ENCODE data around the gene CIC. TPM values are rescaled to one million over a fixed set of nuclear protein-coding genes. Genes with fewer than 3 reads are reported as not detected.

Gene CIC
- total and polyA plus RNA-seq, 2 of the 13 experiments (the other 11 are each of a cell fraction or from before 2014, with no cell fraction given): 5.9 to 8.0 TPM

DNA sequence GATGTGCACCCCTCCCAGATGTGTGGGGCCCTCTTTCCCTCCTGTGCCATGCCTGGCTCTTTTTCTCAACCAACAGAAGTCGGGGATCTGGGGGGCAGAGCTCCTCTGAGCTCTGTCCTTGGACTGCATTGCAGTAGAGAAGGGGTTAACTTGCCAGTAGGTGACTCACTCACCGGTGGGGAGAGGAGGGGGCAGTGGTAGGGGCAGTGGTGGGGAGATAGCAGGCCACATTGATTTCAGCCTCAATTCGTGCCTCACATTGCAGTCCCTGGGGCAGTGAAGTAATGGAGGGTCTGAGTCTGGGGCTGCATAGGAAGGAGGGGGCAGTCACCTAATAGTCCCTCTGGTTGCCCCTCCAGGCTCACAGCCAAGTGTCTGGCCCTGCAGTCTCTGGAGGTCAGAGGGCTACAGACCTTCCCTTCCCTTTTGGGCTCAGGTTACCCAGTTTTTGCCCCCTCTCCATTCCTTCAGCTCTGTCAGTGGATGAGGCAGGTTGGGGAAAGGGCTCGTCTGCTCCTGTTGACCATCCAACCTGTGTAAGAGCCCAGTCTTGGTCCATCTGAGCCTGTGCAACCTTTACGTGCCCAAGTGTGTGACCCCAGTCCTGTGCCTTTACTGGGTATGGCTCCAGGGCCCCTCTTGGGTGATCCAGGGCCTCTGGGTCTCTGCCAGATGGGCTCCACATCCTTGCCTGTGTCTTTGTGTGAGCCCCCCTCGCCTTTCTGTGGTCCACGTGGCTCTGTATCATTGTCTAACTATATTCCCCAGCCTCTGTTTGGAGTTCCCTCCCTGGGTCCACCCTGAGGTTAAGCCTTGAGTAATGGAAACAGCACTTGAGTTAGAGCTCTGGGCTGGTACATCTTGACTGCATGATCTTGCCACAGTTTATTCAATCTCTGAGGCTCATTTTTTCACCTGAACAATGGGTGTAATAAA is 13.0 kb downstream of the CIC start (continued):
- TF ChIP-seq, protein P1, sequence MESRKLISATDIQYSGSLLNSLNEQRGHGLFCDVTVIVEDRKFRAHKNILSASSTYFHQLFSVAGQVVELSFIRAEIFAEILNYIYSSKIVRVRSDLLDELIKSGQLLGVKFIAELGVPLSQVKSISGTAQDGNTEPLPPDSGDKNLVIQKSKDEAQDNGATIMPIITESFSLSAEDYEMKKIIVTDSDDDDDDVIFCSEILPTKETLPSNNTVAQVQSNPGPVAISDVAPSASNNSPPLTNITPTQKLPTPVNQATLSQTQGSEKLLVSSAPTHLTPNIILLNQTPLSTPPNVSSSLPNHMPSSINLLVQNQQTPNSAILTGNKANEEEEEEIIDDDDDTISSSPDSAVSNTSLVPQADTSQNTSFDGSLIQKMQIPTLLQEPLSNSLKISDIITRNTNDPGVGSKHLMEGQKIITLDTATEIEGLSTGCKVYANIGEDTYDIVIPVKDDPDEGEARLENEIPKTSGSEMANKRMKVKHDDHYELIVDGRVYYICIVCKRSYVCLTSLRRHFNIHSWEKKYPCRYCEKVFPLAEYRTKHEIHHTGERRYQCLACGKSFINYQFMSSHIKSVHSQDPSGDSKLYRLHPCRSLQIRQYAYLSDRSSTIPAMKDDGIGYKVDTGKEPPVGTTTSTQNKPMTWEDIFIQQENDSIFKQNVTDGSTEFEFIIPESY (CRISPR knock-in tag; IDR thresholded peaks at IDR 0.05): no peak
- TF ChIP-seq NFKB2 (CRISPR knock-in tag; IDR thresholded peaks at IDR 0.05; ENCODE audit: borderline replicate concordance) (no peak), RAD51 (IDR thresholded peaks at IDR 0.05; ENCODE audit: borderline replicate concordance) (no peak), CEBPG (CRISPR knock-in tag; IDR thresholded peaks at IDR 0.05) (no peak), ZNF260 (CRISPR knock-in tag; IDR thresholded peaks at IDR 0.05; ENCODE audit: borderline replicate concordance, low read depth) (no peak), FOXA1 (IDR thresholded peaks at IDR 0.05) (no peak), FOXA1 (CRISPR knock-in tag; IDR thresholded peaks at IDR 0.05) (no peak), TAF15 (IDR thresholded peaks at IDR 0.05; ENCODE audit: low read depth, low read length, poor library complexity, severe bottlenecking) (no peak), GTF2F1 (IDR thresholded peaks at IDR 0.05; ENCODE audit: low read length) (no peak), ZZZ3 (CRISPR knock-in tag; IDR thresholded peaks at IDR 0.05; ENCODE audit: borderline replicate concordance) (peak; percentile 40; the same call in 1 of the 2 replicates), NCOA1 (CRISPR knock-in tag; IDR thresholded peaks at IDR 0.05) (0 out of 2 replicates have a peak, but pooled peaks have one; percentile 55), RXRB (CRISPR knock-in tag; IDR thresholded peaks at IDR 0.05; ENCODE audit: borderline replicate concordance) (0 out of 2 replicates have a peak, but pooled peaks have one; percentile 13), SIN3A (IDR thresholded peaks at IDR 0.05; ENCODE audit: borderline replicate concordance, low read depth, low read length) (no peak), HMGA1 (CRISPR knock-in tag; conservative IDR thresholded peaks at IDR 0.05) (no peak), JUNB (CRISPR knock-in tag; IDR thresholded peaks at IDR 0.05; ENCODE audit: borderline replicate concordance) (peak; percentile 85)
- TF ChIP-seq, protein P2, sequence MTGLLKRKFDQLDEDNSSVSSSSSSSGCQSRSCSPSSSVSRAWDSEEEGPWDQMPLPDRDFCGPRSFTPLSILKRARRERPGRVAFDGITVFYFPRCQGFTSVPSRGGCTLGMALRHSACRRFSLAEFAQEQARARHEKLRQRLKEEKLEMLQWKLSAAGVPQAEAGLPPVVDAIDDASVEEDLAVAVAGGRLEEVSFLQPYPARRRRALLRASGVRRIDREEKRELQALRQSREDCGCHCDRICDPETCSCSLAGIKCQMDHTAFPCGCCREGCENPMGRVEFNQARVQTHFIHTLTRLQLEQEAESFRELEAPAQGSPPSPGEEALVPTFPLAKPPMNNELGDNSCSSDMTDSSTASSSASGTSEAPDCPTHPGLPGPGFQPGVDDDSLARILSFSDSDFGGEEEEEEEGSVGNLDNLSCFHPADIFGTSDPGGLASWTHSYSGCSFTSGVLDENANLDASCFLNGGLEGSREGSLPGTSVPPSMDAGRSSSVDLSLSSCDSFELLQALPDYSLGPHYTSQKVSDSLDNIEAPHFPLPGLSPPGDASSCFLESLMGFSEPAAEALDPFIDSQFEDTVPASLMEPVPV (CRISPR knock-in tag; IDR thresholded peaks at IDR 0.05): no peak
- TF ChIP-seq, protein P3, sequence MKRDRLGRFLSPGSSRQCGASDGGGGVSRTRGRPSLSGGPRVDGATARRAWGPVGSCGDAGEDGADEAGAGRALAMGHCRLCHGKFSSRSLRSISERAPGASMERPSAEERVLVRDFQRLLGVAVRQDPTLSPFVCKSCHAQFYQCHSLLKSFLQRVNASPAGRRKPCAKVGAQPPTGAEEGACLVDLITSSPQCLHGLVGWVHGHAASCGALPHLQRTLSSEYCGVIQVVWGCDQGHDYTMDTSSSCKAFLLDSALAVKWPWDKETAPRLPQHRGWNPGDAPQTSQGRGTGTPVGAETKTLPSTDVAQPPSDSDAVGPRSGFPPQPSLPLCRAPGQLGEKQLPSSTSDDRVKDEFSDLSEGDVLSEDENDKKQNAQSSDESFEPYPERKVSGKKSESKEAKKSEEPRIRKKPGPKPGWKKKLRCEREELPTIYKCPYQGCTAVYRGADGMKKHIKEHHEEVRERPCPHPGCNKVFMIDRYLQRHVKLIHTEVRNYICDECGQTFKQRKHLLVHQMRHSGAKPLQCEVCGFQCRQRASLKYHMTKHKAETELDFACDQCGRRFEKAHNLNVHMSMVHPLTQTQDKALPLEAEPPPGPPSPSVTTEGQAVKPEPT (CRISPR knock-in tag; IDR thresholded peaks at IDR 0.05; ENCODE audit: low read depth): 0 out of 2 replicates have a peak, but pooled peaks have one; percentile 47
- TF ChIP-seq, protein P4, sequence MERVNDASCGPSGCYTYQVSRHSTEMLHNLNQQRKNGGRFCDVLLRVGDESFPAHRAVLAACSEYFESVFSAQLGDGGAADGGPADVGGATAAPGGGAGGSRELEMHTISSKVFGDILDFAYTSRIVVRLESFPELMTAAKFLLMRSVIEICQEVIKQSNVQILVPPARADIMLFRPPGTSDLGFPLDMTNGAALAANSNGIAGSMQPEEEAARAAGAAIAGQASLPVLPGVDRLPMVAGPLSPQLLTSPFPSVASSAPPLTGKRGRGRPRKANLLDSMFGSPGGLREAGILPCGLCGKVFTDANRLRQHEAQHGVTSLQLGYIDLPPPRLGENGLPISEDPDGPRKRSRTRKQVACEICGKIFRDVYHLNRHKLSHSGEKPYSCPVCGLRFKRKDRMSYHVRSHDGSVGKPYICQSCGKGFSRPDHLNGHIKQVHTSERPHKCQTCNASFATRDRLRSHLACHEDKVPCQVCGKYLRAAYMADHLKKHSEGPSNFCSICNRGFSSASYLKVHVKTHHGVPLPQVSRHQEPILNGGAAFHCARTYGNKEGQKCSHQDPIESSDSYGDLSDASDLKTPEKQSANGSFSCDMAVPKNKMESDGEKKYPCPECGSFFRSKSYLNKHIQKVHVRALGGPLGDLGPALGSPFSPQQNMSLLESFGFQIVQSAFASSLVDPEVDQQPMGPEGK (CRISPR knock-in tag; IDR thresholded peaks at IDR 0.05): peak; percentile 25; the same call in 1 of the 2 replicates
- TF ChIP-seq, protein P5, sequence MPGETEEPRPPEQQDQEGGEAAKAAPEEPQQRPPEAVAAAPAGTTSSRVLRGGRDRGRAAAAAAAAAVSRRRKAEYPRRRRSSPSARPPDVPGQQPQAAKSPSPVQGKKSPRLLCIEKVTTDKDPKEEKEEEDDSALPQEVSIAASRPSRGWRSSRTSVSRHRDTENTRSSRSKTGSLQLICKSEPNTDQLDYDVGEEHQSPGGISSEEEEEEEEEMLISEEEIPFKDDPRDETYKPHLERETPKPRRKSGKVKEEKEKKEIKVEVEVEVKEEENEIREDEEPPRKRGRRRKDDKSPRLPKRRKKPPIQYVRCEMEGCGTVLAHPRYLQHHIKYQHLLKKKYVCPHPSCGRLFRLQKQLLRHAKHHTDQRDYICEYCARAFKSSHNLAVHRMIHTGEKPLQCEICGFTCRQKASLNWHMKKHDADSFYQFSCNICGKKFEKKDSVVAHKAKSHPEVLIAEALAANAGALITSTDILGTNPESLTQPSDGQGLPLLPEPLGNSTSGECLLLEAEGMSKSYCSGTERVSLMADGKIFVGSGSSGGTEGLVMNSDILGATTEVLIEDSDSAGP (CRISPR knock-in tag; IDR thresholded peaks at IDR 0.05; ENCODE audit: borderline replicate concordance): peak; percentile 28; the same call in 1 of the 2 replicates
